Left forelimb (tissue), 1 donor: ENCODE results near the gene RPL10A.
A peak's percentile ranks its signal among the peaks of the same experiment; 100 is the strongest.
"Not testable (repeated sequence)": the region's sequence is repeated elsewhere in the genome, so short reads cannot be mapped to it uniquely, and the experiment has no call there.

Source experiments
- DNase-seq: peaks from one replicate; pipeline ENCODE4 v3.0.0-alpha.2; 2018; ENCODE audit warnings: low spot score

Gene RPL10A

DNA sequence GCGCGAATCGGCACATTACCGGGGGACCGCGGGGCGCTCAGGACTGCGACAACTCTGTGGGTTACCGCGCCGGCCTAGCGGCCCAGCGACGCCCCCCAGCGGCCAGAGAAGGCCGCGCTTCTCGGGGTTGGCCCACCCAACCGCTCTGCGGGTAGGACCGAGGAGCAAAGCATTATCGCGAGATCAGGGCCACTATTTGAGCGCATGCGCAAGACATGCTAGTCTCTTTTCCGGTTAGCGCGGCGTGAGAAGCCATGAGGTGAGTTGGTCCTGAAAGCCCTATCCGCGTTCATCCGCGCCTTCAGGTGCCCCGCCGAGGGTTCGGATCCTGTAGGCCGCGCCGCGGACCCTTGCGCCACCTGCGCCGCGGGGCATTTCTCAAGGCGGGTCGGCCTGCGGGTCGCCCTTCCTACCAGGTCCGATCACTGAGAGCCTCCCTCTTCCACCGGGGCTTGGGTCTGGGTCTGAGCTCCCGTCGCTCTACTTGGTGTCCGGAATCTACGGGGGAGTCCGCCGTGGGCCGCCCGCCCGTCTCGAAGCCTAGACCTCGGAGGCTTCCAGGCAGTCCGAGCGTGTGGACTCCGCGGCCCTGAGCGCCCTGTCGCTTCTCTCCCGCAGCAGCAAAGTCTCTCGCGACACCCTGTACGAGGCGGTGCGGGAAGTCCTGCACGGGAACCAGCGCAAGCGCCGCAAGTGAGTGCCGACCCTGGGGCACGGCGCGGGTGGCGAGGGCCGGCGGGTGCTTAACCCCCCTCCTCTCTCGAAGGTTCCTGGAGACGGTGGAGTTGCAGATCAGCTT lies at the start of gene RPL10A:
TSS of gene RPL10A (plus strand) at position 221 of the 799 bp plus-strand sequence. CDS start at position 255, 34 bp downstream.
- peak; percentile 95 for DNase-seq

DNA sequence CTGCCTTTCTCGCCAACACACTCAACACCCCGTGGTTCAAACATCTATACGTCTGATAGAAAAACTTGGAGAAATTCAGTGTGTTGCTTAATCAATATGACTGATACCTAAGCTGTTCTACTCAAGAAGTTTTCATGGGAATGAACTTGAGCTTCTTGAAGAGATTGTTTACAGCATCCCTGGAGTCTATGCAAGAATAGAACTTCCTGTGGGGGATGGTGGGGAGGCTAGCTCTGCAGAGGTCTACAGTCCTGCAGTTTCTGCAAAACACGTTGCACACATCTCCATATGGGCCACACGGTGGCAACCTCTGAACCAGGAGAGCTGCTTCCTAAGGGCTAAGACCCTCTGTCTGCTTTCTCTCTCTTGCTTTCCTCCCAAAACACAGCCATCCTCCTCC lies 48.8 kb upstream of the RPL10A start:
- DNase-seq, result no peak

DNA sequence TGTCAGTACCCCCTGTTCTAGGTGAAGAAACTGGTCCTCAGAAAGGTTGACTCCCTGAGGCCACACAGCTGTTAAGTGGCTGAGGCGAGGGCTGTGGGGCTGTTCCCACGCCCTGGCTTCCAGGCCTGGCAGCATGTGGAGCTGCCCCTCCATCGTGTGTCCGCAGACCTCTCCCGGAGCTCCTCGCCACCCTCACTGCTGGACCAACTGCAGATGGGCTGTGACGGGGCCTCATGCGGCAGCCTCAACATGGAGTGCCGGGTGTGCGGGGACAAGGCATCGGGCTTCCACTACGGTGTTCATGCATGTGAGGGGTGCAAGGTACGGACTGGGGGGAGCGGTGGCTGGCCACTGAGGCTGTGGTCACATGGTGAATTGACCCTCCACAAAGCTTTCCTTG lies 48.2 kb upstream of the RPL10A start:
- no peak for DNase-seq

DNA sequence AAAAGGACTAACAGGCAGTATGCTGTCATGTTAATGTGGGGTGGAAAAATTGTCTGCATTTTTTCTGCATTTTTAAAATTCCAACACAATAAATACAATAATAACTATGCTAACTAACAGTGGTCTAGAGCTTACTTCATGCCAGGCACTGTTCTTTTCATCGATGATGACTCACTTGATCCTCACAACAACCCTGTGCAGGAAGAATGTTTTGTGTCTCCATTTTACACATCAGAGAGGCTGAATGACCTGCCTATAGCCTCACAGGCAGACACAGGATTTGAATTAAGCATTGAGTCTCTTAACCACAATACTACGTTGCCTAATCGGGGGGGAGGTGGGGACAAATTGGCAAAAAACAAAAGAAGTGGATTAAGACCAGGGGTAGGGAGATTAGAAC lies 42.9 kb upstream of the RPL10A start:
- no peak for DNase-seq

DNA sequence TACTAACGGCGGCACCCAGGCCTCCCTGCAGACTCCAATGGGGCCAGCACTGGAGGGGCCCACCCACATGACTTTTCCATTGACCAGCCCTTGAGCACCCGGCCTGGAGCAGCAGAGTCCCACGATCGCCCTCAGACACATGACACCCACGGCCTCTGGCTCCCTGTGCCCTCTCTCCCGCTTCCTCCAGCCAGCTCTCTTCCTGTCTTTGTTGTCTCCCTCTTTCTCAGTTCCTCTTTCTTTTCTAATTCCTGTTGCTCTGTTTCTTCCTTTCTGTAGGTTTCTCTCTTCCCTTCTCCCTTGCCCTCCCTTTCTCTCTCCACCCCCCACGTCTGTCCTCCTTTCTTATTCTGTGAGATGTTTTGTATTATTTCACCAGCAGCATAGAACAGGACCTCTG lies 42.1 kb upstream of the RPL10A start:
- no peak for DNase-seq

DNA sequence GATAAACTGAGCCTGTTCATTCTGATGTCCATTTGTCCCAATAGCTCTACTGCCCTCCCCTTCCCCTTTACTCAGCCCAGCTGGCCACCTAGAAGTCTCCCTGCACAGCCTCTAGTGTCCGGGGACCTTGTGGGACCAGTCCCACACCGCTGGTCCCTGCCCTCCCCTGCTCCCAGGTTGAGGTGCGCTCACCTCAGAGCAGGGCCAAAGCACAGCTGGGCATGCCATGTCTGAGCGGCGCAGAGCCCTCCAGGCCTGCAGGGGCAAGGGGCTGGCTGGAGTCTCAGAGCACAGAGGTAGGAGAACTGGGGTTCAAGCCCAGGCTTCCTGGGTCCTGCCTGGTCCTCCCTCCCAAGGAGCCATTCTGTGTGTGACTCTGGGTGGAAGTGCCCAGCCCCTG lies 40.8 kb upstream of the RPL10A start:
- no peak for DNase-seq

DNA sequence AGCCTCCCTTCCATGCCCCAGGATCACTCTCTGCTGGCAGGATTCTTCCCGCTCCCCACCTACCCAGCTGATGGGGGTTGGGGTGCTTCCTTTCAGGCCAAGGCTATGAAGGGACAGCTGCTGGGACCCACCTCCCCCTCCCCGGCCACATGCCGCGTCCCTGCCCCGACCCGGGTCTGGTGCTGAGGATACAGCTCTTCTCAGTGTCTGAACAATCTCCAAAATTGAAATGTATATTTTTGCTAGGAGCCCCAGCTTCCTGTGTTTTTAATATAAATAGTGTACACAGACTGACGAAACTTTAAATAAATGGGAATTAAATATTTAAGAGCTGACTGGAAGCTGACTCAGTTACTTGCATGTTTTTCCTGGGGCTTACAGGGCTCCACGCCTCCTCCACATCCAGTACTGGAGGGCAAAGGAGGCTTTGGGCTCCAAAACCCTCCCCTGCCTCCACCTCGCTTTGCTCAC lies 40.3 kb upstream of the RPL10A start:
- no peak for DNase-seq

DNA sequence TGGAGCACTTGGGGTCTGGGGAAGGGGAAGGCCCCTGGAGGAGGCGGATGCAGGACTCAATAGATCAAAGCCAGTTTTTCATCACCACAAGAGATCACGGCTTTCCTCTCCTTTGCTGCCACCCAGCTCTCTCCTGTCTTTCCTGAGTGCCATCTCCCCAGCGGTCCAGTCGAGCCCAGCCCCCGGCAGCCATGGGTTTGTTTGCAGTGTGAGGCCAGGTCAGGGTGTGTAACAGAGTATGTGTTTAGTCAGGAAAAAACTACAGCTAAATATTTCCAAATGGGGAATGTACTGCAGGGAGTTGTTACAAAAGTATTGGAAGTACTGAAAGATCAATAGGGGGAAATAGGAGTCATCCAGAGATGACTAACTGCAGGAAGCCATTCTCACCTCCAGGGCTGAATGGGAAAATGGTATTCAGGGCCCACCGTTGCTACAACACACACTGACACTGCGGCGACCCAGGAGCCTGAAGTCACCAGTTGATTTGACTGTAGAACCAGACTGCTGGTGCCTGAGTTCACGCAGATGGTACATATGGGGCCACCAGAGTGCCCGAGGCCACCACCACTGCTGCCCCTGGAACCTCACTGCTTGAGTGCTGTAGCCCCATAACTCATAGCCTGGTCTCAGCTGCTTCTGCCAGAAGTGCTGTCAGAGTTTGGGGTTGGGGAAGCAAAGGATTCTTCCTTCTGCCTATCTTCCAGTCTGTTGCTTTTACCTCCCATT lies 39.6 kb upstream of the RPL10A start:
- no peak for DNase-seq

DNA sequence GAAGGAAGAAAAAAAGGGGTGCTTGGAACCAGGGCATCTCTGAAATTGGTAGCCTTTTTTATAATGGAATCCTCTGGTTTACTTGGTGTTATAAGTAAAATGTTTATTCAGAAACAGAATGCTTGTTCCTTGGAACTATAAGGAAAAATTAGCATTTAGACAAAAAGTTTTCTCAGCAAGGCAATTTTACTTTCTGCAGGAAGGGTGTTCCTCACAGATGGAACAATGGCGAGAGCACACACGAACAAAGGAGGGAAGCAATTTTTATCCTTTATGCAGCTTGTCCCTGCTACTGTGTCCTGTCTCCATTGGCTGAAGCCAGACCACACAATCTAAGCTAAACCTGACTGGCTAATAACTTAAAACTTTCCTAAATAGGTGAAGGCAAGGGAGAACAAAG lies 38.7 kb upstream of the RPL10A start:
- DNase-seq, result no peak

DNA sequence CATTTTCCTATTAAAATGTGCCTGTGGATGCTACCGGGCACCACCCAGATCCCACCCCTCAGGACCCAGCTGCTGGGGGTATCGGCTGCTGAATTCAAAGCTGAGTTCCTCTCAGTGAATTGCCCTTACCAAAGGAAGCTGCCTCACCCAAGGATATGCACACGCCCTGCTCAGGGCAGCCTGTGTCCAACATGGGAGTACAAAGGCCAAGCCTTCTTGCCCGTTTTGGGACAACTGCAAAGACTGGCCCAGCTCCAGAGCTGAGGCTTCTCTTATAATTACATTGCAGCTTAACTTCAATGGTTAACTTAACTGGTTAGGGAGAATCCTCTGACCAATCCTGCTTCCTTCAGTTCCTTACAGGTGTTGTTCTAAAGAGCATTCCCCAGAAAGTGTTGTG lies 35.9 kb upstream of the RPL10A start:
- DNase-seq, result no peak

DNA sequence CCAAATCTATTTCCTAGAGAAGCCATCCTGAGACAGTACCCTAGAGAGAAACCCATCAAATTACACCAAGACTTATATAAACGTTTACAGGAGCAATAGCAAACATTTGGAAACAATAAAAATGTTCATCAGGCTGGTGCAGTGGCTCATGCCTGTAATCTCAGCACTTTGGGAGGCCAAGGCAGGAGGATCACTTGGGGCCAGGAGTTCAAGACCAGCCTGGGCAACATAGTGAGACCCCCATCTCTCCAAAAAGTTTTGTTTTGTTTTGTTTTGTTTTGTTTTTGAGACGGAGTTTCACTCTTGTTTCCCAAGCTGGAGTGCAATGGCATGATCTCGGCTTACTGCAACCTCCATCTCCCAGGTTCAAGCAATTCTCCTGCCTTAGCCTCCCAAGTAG lies 35.5 kb upstream of the RPL10A start:
- DNase-seq, result not testable (repeated sequence)

DNA sequence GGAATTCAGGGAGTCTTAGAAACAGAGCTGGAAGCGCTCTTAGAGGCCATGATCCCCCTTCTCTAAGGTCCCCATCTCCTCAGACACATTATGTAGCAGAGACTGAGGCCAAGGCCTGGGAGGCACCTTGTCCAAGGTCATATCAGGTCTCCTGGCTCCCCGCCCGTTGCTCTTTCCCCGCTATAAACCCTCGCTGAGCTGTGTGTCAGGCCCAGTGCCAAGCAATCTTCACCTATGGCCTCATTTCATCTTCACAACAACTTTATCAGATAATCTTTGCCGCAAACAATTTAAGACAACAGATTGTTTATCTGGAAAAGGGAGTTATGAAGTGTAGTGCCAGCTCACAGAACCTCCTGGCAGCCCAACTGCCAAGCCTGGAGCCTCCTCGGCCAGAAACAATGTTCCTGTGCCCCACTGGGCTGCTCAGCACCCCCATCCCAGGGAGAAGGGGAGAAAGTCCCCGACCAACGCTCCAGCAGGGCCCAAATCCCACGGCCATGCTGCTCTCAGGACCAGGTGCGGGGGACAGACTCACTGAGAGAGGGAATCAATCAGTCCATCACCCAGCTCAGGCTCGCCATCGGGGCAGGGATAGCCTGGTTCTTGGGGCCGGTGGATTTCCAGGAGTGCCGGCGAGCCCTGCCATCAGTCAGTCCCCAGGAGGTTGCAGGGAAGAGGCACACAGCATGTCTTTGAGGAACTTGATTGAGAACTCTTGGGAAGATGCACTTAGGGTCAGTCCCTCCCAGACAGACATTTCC lies 32.9 kb upstream of the RPL10A start:
- DNase-seq, result no peak

DNA sequence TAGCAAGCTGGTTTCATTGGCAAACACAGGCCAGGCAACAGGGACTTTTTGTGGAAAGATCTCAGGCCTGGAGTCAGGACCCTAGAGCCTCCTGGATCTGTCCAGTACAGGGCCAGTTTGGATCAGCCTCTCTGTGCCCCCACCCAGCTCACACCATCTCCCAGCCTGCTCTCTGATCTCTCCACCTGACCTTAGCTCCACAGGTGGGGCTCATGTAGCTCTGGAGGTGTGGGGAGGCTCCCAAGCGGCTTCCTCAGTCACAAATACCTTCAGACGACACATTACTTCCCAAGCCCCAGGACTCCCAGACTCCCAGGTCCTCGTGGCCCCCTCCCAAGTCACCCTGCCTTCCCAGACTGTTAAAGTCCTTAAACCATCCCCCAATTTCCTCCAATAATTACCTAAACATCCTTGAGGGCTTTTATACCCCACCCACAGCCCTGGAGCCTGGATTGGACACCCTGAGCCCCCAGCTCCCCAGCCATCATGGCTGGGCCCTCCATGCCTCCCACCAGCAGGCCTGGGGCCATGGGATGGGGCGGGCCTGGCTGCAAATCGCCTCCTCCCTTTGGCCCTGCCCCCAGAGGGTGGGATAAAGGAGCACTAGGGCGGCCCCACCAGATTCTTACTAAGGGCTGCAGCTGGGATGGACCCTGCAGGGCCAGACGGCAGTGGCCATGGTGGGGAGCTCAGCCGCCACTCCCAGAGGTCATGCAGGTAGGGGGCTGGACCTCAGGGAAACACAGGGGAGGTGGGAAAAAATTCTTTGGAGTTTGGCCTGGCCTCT lies 31.9 kb upstream of the RPL10A start:
- DNase-seq, result no peak

DNA sequence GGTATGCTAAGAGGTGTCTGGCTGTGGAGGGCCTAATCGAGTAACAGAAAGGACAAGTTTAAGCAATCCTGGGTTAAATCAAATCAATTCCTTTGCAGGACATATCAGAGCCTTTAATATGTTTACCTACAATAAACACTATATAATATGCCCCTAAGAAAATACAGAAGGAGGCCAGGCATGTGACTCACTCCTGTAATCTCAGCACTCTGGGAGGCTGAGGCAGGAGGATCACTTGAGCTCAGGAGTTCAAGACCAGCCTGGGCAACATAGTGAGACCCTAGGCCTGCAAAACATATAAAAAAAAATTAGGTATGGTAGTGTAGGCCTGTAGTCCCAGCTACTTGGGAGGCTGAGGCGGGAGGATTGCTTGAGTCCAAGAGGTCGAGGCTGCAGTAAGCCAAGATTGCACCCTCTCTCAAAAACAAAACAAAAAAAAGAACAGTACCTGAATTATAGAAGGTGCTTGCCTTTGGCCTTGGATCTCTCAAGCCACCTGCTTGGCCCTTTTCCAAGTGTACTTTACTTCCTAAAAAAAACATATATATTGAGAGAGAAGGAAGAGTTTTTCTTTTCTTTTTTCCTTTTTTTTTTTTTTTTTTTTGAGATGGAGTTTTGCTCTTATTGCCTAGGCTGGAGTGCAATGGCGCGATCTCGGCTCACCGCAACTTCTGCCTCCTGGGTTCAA lies 29.7 kb upstream of the RPL10A start:
- not testable (repeated sequence) for DNase-seq

DNA sequence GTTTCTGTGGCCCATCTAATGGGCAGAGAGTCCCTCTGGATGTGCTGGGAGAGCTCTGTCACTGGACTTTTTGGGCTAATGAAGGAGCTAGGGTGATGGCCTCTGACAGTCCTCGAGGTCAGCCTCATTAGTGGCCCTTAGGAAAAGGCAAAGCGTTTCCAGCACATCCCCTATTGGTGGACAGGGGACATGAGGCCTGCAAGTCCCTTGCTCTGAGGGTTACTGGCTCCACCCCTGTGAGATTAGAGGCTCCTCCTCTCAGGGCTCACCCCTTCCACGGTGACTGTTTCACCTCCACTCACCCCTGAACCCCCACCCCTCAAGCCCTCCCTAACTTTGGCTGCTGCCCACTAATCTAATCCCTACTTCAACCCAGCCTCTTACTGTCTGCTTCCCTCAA lies 28.9 kb upstream of the RPL10A start:
- DNase-seq, result no peak

DNA sequence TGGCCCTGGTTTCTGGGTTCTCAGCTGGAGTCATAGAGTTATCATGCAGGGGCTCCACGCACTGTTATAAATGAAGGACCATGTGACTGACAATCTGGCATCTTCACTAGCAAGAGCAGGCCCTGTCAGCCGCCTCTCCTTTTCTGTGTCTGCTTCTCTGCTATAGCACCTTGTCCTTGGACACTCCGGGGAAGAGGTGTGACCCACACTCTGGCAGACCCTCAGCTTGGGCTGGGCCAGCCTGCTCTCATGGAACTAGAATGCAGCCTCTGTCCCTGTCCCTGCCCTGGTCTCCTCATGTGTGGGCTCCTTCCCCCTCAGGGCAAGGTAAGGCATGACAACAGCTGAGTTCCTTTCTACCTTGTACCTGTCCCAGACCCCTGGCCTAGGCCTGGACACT lies 27.0 kb upstream of the RPL10A start:
- no peak for DNase-seq

DNA sequence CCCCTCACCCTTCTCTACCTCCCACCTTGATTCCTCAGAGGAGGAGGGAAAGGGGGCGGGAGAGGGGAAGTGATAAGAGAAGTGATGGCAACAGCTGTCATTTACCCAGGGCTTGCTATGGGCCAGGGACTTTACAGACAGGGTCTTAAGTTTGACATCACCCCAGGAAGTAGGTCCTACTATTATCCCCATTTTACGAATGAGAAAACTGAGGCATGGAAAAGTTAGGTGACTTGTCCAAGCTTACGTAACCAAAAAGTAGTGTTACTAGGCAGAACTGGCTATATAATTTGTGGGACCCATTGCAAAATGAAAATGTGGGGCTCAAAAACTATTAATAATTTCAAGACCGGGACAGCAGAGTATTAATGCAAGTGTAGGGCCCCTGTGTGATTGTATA lies 26.6 kb upstream of the RPL10A start:
- DNase-seq, result no peak

DNA sequence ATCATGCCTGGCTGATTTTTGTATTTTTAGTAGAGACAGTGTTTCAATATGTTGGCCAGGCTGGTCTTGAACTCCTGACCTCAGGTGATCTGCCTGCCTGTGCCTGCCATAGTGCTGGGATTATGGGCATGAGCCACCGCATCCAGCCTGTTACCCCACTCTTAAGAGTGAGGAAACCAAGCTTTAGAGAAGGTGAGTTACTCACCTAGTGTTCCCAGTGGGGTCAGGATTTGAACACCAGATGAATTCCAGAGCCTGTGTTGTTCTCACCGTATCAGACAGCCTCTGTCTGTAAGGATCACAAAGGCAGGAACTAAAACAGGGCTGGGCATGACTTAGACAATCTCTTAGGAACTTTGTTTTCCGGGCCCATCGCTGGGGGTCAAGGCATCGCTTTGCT lies 25.5 kb upstream of the RPL10A start:
- DNase-seq, result no peak

DNA sequence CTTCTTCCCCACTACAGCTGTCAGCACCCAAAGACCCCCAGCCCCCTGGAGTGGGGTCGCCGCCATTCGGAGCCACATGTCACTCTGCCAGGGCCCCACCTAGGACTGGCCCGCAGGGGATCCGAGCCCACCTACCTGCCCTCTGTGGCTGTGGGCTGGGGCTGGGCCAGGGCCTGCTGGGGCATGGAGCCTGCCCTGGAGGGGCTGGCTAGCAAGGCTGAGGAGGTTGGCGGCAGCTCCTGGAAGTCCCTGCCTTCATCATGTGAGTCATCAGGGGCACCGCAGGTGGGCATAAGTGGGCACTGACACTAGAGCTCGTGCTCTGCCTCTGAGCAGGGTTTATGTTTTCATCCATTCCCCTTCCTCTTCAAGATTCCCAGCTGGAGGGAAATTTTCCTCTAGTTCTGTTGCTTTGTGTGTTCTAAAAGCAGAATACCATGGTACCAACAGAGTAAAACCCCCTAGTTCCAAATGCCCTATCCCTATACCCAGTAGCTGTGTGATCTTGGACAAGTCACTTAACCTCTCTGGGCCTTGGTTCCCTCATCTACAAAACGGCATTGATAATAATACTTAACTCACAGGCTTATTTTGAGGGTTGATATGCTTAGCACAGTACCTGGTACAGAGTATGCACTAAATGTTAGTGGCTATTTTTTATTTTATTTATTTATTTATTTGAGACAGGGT lies 24.7 kb upstream of the RPL10A start:
- DNase-seq, result no peak

DNA sequence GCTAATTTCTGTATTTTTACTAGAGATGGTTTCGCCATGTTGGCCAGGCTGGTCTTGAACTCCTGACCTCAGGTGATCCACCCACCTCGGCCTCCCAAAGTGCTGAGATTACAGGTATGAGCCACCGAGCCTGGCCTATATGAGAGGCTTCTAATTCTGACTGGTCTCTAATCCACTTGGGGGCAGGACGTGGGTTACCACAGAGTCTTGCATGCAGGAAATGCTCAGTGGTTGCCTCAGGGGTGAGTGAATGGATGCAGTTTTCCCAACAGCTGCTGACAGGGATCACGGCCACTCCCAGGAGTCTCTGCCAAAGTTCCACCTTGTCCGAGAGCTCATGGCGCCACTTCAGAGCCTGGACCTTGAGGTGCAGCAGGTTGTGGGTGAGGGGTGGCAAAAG lies 22.5 kb upstream of the RPL10A start:
- no peak for DNase-seq

DNA sequence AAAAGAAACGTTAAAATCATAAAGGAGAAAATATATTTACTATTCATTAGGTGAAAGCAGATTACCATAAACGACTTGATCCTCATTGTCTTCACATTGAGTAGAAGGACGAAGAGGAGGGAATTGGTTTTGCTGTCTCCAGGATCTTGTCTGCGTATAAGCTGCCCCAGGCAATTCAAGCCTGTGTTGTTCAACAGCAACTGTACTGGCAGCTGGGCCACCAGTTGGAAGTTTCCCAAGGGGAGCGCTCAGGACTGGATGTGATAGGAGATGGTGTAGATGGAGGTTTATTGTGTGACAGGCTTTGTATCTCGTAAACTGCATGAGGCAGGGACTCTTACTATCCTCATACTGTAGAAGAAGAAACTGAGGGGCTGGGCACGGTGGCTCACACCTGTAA lies 20.0 kb upstream of the RPL10A start:
- DNase-seq, result no peak
